Pulmonary artery endothelial cell (primary cell): ENCODE results near the gene SLC5A4. TPM values are rescaled to one million over a fixed set of nuclear protein-coding genes. Genes with fewer than 3 reads are reported as not detected.

Source experiments
- DNase-seq: peaks from one replicate; pipeline ENCODE4 v3.0.0-alpha.2; 2011; ENCODE audit warnings: low read depth, low spot score
- total RNA-seq: library from RNA; depleted of rRNA; stranded (reverse); fragments of >200 nt; gene quantifications from 2 replicates; pipeline ENCODE4 v1.2.3, GENCODE V29; 2014

SLC5A4 gene
- total RNA-seq, 1 donor from 2014 or later: 0.66 TPM

DNA sequence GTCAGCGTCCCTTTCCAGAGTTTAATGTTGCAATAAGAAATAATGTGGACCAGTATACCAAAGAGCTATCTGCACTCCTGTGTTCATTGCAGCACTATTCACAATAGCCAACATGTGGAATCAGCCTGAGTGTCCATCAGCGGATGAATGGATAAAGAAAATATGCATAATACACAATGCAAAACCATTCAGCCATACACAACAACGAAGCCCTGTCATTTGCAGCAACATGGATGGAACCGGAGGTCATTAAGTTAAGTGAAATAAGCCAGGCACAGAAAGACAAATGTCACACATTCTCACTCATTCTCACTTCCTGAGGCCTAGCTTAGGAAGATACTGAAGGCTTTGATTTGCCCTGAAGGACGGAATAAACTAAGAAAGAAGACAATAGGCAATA, 22.1 kb downstream of the SLC5A4 start:
- no peak for DNase-seq

DNA sequence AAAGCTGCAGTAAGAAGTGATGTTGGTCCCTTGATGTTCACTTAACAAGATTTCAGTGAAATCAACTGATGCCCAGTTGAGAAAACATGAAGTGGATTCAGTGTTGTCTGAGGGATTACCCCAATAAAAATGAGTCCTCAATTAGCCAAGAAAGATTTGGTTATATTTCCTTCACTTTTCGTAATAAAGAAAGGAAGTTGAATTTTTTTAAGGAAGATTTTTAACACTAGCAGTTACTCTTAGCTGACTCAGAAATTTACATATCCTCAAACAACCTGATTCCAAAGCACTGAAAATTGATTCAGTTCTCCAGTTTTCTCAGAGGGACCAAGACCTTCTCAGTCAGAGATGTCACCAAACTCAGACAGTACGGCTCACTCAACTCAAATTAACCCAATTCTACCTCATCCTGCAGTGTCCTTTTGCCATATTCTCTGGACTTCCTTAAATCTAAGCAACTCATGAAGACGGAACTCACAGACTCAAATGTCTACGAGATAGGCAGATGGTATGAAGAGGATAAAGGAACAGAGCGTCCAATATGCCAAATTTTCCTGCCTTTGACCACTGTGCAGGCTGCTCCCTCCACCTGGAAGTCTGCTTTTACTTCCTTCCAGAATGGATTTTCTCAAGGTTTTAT, 22.8 kb downstream of the SLC5A4 start:
- DNase-seq: no peak

DNA sequence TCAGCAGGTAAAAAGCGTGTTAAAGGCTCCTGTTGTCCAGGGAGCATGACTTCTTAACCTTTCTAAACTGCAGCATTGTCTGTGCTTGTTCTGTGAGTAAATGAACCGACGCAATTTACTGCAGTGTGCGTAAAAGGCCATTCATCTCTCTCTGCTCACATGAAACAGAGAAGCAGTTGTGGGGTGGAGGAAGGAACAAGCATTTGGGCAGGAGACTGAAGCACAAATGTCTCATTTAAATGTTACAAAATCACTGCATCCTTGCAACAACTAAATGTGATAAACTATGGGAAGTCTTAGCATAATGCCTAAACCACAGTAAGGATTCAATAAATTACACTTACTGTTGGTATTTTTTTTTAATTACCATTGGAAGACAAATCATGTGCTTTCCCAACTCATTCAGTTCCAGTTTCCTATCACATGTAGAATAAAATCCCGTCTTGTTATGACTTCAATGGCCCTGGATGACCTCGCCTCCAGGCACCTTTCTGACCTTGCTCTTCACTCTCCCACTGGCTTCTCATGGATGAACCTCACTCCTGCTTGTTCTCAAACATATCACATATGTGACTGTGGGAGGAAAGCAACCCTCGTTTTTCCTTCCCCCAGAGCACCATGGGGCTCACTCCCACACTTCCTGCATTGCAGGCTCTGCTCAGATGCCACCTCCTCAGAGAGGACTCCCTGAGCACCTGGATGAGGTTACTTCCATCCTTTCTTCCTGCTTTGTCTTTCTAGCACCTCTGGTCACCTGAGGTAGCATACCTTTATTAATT, 28.6 kb downstream of the SLC5A4 start:
- no peak for DNase-seq

DNA sequence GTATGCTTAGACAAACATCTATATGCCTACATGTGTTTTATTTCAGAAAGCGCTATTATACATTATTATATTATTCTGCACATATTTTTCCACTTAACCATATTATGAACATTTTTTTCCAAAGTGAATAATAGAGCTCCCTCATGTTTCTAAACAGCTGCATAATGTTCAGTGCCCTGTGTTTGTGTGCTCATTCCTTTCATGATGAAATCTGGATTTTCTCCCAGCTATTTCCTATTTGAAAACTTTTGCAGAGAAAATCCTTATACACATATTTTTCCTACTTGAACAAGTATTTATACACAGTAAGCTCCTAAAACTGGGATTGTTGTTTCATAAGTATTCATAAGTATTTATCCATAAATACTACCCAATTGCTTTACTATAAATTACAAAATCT, 32.2 kb downstream of the SLC5A4 start:
- DNase-seq: no peak

DNA sequence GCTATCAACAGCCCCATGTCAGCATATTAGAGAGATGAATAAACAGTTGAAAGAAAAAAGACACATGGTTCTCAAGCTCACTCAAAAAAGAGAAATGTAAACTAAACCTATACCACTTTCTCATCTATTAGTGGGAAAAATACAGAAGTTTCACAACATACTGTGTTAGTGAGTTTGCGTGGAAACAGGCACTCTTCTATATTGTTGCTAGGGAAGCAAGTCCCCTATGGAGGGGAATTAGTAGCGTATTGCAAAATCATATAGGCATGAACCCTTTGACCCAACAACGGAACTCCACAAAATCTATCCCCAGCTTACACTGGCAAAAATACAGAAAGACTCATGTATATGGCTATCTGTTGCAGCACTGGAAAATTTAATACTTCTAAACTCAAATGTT, 36.1 kb downstream of the SLC5A4 start:
- no peak for DNase-seq

DNA sequence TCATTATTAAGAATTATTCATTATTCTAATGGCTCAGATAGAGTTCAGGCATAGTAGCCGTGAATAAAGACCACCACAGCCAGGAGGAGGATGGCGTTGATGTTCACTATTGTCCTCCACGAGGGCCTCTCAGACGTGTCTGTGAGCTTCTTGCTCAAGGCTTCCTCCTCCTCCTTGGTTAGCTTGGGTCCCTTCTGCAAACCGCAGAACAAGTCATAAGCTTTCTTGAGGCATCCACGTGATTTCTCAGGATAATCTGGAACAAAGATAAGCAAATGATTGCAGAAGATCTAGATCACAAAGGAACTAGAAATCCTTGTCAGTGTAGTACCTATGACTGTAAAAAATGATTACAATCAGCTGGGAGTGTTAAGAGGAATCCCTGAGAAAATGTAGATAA, 36.7 kb downstream of the SLC5A4 start:
- no peak for DNase-seq

DNA sequence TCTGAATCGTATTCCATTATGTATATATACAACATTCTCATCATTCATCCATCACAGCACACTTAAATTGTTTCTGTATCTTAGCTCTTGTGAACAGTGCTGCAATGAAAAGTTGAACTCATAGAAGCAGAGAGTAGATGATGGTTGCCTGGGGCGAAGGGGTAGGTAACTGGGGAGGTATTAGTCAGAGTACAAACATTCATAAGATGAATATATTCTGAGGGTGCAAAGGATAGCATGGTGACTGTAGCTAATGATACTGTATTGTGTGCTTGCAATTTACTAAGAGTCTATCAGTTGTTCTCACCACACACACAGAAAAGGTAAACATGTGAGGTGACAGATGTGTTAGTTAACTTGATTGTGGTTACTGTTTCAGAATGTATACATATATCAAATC, 37.7 kb downstream of the SLC5A4 start:
- DNase-seq: no peak

DNA sequence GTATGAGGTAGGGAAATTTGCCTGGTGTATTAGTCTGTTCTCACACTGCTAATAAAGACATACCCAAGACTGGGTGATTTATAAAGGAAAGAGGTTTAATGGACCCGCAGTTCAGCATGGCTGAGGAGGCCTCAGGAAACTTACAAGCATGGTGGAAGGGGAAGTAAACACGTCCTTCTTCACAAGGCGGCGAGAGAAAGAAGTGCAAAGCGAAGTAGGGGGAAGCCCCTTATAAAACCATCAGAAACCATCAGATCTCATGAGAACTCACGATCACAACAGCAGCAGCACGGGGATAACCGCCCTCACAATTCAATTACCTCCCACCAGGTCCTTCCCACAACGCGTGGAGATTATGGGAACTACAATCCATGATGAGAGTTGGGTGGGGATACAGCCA, 38.2 kb downstream of the SLC5A4 start:
- no peak for DNase-seq

DNA sequence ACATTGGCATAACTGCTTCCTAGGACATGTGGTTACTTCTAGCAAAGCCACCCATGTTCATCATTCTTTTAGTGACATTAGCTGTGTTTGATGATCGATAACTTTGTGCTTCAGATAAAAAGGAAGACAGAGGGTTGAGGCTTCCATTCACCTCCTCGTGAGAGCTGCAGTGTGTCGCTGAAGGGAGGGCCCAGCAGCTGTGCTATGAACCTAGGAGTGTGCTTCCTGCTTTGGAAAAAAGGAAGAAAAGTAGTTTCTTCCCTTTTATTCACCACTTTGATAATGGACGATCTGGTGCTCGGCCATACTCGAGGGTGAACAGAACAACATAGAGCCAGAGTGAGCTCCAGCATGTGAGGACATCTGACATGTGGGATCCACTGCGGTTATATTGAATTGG, 44.1 kb downstream of the SLC5A4 start:
- DNase-seq: no peak

DNA sequence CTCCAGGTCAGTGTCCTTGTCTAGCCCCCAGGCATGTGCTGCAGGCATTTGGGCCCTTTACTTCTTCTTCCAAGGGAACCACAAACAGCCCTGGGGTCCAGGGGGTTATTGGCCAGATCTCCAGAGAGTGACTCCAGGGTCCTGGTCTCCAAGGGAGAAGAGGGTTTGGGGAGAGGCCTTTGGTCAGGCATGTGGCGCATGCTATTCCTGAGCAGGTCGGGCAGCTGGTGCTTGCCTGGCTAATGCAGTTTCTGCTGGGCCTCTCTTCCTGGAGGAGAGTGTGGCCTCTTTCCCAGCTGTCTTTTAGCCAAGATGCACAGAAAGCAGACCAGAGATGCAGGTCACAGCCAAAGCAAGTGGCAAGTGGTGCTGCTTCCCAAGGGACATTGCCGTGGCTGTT, 46.5 kb downstream of the SLC5A4 start:
- DNase-seq: no peak

DNA sequence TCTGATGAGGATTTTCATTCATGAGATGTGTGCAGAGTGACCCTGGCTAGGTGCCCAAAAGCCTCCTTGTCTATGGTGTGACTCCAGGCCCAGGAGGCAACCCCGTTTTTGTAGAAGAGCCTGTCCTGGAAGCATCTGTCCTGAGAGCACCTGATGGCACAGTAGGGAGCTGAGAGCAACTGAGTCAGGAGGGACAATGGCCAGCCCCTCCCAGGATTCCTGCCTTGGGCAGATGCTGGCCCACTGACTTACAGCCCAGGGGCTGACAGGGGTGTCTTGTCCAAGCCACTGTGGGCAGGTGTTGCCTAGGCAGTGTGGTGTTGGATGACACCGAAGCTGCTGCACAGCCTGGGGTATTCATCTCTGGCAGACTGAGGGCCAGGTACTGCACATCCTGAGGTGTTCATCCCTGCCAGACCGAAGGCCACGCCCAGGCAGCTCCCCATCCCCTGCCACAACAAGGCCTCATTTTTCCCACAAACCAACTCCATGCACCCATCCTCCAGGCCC, 47.1 kb downstream of the SLC5A4 start:
- DNase-seq: no peak

DNA sequence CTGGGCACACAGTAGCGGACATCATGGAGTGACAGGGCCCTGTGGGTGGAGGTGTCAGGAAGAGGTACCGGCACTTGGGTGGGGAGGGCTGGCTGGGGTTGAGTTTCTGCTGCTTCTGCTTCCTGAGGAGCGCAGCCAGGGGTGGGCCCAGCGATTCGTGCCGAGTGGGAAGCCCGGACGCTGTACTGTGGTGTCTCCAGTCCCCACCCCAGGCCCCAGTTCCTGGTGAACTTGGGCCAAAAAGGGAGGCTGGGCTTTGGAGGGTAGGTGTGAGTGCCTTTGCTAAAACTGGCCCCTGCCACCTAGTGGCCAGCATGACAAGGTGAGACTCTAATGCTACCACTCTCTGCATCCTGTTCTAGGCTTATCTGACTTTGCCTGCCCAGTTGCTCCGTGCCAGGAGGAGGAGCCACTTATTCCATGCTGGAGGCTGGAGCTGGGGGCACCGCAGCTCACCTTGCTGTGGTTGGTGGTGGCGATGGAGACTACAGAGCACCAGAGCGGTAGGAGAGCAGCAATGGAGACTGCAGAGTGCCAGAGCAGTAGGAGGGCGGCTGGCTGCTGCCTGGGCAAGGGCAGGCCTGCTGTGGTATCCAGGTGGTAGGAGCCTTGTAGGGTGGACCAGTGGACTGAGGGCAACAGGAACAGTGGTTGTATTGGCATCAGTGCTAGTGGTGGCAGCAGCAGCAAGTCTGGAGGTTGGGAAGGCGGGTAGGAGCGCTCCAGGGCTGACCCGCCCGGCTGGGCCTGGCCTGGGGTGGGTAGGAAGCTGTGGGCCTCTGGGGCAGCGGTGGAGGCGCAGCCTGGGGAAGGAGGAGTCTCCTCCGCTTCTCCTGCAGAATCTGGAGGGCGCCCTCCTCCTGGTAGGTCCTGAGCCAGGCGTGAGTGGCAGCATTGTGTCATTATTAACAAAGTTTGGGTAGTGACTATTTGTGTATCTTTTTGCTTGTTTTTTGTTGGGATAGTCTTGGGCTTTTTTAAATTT, 48.1 kb downstream of the SLC5A4 start:
- DNase-seq: no peak

DNA sequence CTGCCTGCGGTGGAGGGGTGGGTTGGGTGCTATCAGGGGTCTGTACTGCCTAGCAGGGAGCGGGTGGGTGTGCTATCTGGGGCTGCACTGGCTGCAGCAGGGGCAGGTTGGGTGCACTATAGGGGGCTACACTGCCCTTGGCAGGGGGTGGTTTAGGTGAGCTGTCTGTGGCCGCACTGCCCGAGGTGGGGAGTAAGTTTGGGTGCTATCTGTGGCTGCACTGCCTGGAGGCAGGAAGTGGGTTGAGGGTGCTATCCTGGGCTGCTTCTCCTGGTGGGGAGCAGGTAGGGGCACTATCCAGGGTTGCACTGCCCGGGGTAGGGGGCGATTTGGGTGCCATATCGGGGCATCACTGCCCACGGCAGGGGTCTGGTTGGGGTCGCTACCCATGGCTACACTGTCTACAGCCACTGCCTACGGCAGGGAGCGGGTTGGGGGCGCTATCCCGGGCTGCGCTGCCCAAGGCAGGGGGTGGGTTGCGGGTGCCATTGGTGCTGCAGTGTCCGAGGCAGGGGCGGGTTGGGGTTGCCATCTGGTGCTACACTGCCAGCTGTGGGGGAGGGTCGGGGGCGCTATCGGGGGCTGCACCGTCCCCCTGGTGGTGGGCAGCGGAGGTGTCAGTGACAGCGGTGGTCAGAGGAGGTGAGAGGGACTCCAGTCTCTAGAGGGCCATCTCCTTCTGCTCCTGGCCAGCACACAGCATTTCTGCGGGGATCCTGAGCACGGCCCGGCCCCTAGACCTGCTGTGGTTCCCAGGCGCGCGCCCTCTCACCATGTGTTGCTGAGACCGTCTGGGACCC, 49.0 kb downstream of the SLC5A4 start:
- DNase-seq: no peak

DNA sequence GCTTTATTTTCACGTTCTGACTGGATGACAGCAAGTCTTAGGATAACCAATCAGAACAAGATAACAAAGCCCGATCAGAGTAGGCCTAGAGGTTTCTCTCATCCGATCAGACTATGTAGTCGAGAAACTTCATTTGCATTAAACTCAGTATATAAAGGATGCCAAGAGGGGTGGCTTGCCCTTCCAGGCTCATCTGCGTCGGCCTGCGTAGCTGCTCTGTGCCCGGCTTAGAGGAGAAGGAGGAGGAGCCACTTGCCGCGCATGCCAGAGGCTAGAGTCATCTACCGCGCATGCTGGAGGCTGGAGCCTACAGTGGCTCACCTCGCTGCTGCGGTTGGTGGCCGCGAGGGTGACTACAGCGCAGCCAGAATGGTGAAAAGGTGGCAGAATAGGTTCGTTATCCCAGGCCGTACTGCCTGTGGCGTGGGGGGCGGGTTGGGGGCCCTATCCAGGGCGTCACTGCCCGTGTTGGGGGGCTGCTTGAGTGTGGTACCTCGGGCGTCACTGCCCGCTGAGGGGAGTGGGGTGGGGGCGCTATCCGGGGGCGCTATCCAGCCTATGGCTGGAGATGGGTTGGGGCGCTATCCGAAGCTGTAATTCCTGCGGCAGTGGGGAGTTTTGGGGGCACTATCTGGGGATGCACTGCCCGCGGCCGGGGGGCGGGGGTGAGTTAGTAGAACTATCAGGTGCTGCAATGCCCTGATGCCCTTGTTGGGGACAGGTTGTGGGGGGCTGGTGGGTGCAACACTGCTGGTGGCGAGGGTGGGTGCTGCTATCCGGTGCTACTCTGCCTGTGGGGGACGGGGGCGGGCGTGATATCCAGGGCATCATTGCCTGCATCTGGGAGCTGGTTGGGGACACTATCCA, 50.1 kb downstream of the SLC5A4 start, which contains the start of gene RFPL2:
Gene RFPL2, minus strand, starts transcription at position 218 of the 867 bp plus-strand sequence. CDS start 2,622 bp downstream, outside the sequence.
- DNase-seq: no peak

DNA sequence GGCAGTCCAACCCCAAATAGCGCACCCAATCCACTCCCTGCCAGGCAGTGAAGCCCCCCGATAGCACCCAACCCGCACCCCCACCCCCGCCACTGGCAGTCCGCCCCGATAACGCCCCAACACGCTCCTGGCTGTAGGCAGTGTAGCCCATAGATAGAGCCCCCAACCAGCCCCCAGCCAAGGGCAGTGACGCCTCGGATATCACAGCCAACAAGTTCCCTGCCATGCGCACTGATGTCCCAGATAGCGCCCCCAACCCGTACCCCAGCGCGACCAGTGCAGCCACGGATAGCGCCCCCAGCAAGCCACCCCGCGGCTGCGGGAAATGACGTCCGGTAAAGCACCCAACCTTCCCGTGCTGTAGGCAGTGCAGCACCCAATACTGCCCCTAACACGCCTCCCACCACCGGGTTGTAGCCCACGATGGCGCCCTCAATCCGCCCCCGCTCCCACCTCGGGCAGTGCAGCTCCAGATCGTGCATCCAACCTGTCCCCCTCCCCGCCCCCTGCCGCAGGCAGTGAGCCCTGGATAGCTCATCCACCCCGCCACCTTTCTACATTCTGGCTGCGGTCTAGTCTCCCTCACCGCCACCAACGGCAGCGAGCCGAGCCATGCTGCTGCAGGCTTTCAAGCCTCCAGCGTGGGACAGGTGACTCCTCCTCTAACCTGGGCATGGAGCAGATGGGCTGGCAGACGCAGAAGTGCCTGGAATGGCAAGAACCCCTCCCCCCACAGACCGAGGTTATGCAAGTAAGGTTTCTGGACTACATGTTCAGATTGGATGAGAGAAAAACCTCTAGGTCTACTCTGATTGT, 50.9 kb downstream of the SLC5A4 start:
- DNase-seq: no peak

DNA sequence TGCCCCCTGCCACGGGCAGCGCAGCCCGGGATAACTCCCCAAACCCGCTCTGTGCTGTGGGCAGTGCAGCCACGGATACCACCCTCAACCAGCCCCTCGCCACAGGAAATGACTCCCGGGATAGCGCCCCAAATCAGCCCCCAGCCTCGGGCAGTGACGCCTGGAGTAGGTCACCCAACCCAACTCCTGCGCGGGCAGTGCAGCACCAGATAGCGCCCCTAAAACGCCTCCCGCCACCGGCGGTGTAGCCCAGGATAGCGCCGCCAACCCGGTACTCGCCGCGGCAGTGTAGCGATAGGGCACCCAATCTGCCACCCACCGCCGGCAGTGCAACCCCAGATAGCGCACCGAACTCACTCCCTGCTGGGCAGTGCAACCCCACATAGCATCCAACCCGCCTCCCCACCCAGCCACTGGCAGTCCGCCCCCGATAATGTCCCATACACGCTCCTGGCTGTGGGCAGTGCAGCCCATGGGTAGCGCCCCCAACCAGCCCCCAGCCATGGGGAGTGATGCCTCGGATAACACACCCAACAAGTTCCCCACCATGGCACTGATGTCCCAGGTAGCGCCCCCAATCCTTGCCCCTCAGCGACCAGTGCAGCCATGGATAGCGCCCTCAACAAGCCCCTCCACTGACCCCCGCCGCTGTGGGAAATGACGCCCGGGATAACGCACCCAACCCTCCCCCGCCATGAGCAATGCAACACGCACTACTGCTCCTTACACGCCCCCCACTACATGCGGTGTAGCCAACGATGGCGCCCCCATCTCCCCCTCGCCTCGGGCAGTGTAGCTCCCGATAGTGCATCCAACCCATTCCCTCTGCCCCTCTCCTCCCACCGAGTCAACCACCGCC, 51.7 kb downstream of the SLC5A4 start:
- DNase-seq: no peak

DNA sequence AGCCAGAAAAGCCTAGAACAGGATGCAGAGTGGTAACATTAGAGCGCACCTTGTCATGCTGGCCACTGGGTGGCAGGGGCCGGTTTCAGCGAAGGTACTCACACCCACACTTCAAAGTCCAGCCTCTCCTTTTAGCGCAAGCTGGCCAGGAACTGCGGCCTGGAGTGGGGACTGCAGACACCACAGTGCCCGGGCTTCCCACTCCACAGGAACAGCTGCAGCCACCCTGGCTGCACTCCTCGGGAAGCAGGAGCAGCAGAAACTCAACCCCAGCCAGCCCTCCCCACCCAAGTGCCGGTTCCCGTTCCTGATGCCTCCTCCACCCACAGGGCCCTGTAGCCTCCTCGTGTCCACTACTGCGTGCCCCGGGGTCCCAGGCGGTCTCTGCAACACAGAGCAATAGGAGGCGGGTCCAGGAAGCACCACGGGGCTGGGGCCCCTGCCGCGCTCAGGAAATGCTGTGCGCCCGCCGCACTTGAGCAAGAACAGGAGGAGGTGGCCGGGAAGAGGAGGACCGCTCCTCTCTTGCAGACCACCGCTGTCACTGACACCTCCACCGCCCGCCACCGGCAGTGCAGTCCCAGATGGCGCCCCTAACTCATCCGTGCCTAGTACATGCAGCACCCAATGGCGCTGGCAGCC, 52.5 kb downstream of the SLC5A4 start:
- DNase-seq: no peak

DNA sequence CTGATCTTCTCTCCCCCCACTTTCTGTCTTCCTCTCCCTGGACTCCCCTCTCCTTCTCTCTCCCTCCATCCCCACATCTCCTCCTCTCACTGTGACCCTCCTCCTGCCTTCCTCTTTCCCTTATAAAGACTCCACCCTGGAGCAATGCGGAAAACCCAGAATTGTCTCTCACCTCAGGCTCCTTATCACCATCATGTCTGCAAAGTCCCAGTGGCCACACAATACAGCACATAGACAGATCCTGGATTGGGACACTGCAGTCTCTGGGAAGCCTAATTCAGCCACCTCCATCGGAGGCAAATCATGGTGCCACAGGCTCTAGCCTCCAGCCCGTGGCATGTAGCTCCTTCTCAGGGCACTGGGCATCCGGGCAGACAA, 53.0 kb downstream of the SLC5A4 start:
- DNase-seq: no peak
